Lung (tissue), 12 donors: ENCODE data around the gene PCIF1. TPM values are rescaled to one million over a fixed set of nuclear protein-coding genes. Genes with fewer than 3 reads are reported as not detected.

Source experiments
- ATAC-seq: fragments of 200-7000 bp; cut with Tn5 transposase; one replicate; pipeline ENCODE4 v1.9.1; 2020; ENCODE audit warnings: moderate number of reproducible peaks; ENCODE audit not compliant: insufficient read depth, low FRiP score
- DNase-seq, 3 donors: peaks; one replicate each; pipeline ENCODE4 v3.0.0-alpha.2; 2013 to 2017
- H3K27ac ChIP-seq, 2 donors: one replicate each; pipeline ENCODE4 v1.5.1; 2013; ENCODE audit warnings: mild to moderate bottlenecking in 2 of 2, moderate library complexity in 2 of 2, control low read depth in 1 of 2, inconsistent platforms in 1 of 2, low read depth in 1 of 2, low read length in 1 of 2
- H3K27me3 ChIP-seq, 3 donors: one replicate each; pipeline ENCODE4 v1.5.1; 2013; ENCODE audit warnings: low read length in 2 of 3; ENCODE audit not compliant: control insufficient read depth in 3 of 3, insufficient read depth in 3 of 3
- H3K36me3 ChIP-seq, 4 donors: one replicate each; pipeline ENCODE4 v1.5.1; 2013; ENCODE audit warnings: low read length in 4 of 4, mild to moderate bottlenecking in 1 of 4, moderate library complexity in 1 of 4; ENCODE audit not compliant: control insufficient read depth in 4 of 4, insufficient read depth in 4 of 4
- H3K4me1 ChIP-seq, 5 donors: one replicate each; pipeline ENCODE4 v1.5.1; 2013; ENCODE audit warnings: low read length in 5 of 5, mild to moderate bottlenecking in 2 of 5, moderate library complexity in 1 of 5; ENCODE audit not compliant: control insufficient read depth in 5 of 5, insufficient read depth in 5 of 5
- H3K4me3 ChIP-seq: one replicate; pipeline ENCODE4 v1.5.1; 2013; ENCODE audit warnings: mild to moderate bottlenecking, control low read depth, moderate library complexity
- H3K9ac ChIP-seq, 2 donors: one replicate each; pipeline ENCODE4 v1.5.1; 2013; ENCODE audit warnings: low read length in 2 of 2, control low read depth in 1 of 2; ENCODE audit not compliant: insufficient read depth in 1 of 2
- H3K9me3 ChIP-seq, 4 donors: one replicate each; pipeline ENCODE4 v1.5.1; 2013; ENCODE audit warnings: low read length in 3 of 4, mild to moderate bottlenecking in 1 of 4, moderate library complexity in 1 of 4; ENCODE audit not compliant: control insufficient read depth in 4 of 4, insufficient read depth in 3 of 4
- WGBS, 2 donors: extraction: QIAGEN DNeasy Blood & Tissue Kit; methylation state at CpG; one replicate each; pipeline ENCODE4 v1.1.7; 2013; 5-methylcytosine and 5-hydroxymethylcytosine counted together
- polyA plus RNA-seq, 2 donors: library from polyadenylated mRNA; stranded (reverse); fragments of 200-250 nt; gene quantifications; one replicate each; pipeline ENCODE4 v1.2.1, GENCODE V29; 2013
- total RNA-seq, 2 donors: library from RNA; depleted of rRNA in 1 of 2; stranded (reverse); fragments of >200 nt in 1 of 2; gene quantifications; one replicate each; pipeline ENCODE4 v1.2.1, GENCODE V29; 2014 to 2021
- TF ChIP-seq, protein P1 (sequence below): IDR thresholded peaks from 2 replicates; pipeline ENCODE4 v1.5.1; 2012; ENCODE audit warnings: mild to moderate bottlenecking; ENCODE audit errors: control extremely low read depth, extremely low read depth
- donor health status: control.
- donor health status: control.
- donor health status: Bipolar disorder and iron deficiency.
- donor health status: healthy.
- donor health status: DM: yes; HTN: yes; CAD: no.

PCIF1 gene
- total and polyA plus RNA-seq, 4 donors = 27.7 to 48.1 (median 32.0) TPM

DNA sequence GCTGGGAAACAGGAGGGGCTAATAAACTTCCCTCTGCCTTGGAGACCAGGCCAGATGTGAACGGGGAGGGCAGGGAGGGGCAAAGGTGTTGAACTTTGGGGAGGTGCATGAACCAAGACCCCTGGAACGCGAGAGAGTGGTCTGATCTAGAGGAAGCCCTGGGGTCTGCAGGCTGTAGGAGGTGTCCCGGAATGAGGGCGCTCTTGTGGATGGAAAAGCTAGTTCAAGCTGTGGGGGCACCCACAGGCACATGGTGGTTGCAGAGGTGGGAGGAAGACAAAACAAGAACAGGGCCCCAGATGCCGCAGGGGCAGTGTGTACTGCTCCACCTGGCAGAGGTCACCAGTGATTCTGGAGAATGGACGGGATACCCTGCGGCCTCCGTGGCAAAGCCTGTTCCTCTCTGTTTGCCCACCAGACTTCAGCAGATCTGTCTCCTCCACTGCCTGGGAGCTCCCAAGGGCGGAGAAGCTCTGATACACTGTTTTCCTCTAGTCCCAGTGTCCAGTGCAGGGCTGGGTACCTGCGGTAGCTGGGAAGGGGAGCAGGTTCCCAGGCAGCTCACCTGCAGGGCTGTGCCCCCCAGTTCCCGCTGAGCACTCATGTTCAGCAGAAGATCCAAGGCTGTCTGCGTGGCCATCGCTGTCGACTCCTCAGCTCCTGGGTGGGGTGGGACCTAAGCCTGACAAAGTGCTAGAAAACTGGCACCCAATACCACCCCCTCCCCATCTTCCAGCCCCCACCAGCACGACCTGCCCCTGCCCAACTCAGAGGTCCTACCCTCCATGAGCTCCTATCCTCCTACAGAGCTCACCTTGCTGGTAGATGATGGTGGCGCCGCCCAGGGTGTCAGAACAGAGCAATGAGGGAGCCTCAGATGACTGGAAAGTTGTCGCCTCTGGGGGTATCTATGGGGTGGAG, 22.8 kb downstream of the PCIF1 start:
- WGBS, 2 donors = 88 to 89% methylated on average over 19 of the region's 19 CpGs
- no peaks in the 10 kb centered on the region for H3K4me1 ChIP-seq
- H3K9ac ChIP-seq = no peak overlapping the region
- no peak overlapping the region for H3K27ac ChIP-seq
- no peaks in the 10 kb centered on the region for H3K27me3 ChIP-seq
- ATAC-seq (no peak), DNase-seq (no peak)
- H3K4me3 ChIP-seq = no peak overlapping the region
- H3K36me3 ChIP-seq = peaks cover 35 to 61% (median 54%) of the 10 kb centered on the region in 4 donors
- TF ChIP-seq, protein P1, sequence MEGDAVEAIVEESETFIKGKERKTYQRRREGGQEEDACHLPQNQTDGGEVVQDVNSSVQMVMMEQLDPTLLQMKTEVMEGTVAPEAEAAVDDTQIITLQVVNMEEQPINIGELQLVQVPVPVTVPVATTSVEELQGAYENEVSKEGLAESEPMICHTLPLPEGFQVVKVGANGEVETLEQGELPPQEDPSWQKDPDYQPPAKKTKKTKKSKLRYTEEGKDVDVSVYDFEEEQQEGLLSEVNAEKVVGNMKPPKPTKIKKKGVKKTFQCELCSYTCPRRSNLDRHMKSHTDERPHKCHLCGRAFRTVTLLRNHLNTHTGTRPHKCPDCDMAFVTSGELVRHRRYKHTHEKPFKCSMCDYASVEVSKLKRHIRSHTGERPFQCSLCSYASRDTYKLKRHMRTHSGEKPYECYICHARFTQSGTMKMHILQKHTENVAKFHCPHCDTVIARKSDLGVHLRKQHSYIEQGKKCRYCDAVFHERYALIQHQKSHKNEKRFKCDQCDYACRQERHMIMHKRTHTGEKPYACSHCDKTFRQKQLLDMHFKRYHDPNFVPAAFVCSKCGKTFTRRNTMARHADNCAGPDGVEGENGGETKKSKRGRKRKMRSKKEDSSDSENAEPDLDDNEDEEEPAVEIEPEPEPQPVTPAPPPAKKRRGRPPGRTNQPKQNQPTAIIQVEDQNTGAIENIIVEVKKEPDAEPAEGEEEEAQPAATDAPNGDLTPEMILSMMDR = no peak
- peaks cover 0 to 2% (median 0%) of the 10 kb centered on the region in 4 donors for H3K9me3 ChIP-seq

DNA sequence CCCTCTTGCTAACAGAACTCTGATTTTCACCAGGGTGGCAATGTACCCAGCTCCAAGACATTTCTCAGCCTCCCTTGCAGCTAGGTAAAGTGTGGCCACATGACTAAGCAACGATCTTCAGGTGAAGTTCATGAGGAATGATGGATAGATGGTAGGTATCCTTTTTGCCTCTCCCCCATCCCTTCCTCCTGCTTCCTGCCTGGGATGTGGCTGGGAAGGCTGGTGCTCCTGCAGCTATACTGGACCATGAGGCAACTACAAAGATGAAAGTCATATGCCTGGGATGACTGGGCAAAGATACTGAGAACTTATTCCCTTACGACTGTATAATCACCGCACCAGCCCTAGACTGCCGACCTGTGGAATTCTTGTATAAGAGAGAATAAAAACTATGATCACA, 24.1 kb downstream of the PCIF1 start:
- ATAC-seq = no peak
- no peak overlapping the region for H3K9ac ChIP-seq
- H3K36me3 ChIP-seq = peaks cover 34 to 60% (median 47%) of the 10 kb centered on the region in 4 donors
- H3K27me3 ChIP-seq = no peaks in the 10 kb centered on the region
- no peaks in the 10 kb centered on the region for H3K4me1 ChIP-seq
- no peak overlapping the region for H3K27ac ChIP-seq
- no peak for DNase-seq
- no peak overlapping the region for H3K4me3 ChIP-seq
- TF ChIP-seq, protein P1 = no peak
- peaks cover 0 to 2% (median 0%) of the 10 kb centered on the region in 4 donors for H3K9me3 ChIP-seq
- WGBS, 2 donors = 96 to 100% methylated on average over 4 of the region's 4 CpGs

DNA sequence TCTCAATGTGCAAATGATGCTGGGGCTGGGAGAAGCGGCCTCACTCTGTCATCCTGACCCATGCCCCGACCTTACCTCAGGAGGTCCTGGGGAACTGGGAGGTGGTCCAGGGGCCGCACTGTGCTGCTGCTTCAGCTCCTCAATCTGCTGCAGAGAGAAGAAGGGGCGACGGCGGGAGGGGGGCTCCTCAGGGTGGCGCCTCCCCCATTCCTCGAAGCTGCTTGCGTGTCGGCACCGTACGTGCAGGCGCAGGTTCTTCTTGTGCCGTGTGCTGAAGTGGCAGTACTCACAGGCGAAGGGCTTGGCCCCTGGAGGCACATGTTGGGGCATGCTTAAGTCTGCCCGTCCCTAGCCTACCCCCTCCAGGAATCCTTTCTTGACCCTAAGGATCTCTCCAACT, 24.6 kb downstream of the PCIF1 start:
- WGBS, 2 donors = 94 to 95% methylated on average over 16 of the region's 16 CpGs
- Histone ChIP-seq H3K9ac (no peak overlapping the region), H3K27me3 (no peaks in the 10 kb centered on the region), H3K4me1 (no peaks in the 10 kb centered on the region), H3K9me3 (peaks cover 0 to 2% (median 0%) of the 10 kb centered on the region in 4 donors), H3K36me3 (peaks cover 37 to 62% (median 47%) of the 10 kb centered on the region in 4 donors), H3K4me3 (no peak overlapping the region), H3K27ac (no peak overlapping the region)
- TF ChIP-seq, protein P1 = no peak
- DNase-seq (no peak), ATAC-seq (no peak)
